Dermis blood vessel endothelial cell (primary cell): Measurements from ENCODE around the gene SMLR1. TPM values are rescaled to one million over a fixed set of nuclear protein-coding genes. Genes with fewer than 3 reads are reported as not detected.
"Not testable (repeated sequence)": the region's sequence is repeated elsewhere in the genome, so short reads cannot be mapped to it uniquely, and the experiment has no call there.

Experiments used
- DNase-seq: peaks from one replicate; pipeline ENCODE4 v3.0.0; 2010
- total RNA-seq: library from RNA; depleted of rRNA; stranded (reverse); fragments of >200 nt; gene quantifications from 2 replicates; pipeline ENCODE4 v1.2.3, GENCODE V29; 2014

Gene SMLR1
- not detected in 2 replicates for total RNA-seq

DNA sequence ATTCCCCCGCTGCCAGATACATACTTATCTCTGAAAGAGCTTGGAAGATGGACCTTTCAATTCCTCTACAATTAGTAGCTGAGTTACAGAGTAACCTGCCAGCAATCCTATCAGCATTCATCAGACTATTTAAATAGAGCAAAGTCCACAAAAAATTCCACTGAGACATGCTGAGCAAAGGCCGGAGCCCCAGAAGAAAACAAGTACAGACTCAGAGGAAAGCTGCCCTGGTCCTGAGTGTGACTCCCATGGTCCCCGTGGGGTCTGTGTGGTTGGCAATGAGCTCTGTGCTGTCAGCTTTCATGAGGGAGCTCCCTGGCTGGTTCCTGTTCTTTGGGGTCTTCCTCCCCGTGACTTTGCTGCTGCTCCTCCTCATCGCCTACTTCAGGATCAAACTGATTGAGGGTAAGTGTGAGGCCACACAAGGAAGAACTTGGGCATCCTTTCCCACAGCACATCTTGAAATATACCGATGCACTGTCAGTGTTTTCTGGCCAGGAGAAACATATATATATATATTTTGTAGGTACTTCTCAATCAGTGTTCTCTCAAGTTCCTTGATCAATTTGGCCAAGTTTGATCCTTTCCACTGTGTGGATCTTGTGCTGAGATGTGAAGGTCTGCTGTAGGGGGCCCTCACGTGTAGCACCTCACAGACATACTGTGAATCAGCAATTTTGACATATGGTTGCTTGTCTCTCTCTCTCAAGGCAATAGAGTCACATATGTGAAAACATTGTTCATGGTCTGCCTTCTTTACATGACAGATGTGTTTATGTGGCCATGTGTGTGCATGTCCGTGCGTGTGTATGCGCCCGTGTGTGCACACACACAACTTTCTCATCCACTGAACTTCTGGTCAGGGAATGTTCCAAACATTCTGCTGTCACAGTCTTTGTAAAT is at the start of gene SMLR1:
Gene SMLR1 (plus strand): TSS at position 160 of the 903 bp plus-strand sequence. CDS start 8 bp downstream, at position 168.
- no peak for DNase-seq

DNA sequence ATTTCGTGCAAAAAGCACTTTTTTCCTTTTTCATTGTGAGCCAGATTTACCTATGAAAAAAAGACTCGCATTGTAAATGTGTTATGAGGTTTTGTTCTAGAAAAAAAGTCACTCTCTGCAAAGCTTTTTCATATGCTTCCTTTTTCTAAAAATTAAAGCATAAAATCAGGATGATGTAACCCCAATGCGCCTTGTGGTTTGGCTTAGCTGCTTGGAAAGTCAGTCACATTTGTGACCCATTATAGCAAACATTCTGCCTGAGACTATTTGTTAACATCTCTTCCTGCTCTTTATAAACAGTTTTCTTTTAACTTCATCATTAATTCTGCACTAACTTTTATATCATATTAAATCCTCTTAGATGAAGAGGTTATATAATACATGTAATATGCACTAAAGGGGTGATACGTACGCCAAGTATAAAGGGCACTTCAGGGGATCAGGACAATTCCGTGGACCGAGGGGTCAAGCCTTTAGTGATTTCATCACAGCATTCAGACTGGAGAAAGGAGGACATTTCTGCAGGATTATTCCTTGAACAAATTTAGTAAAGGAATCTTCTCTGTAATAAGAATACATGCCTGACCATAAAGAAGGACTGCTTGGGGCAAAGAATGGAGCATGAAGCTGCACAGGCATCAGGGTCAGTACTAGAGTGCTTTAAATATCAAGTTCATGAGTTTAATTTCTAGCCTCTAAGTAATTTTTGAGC is 48.1 kb upstream of the SMLR1 start:
- no peak for DNase-seq

DNA sequence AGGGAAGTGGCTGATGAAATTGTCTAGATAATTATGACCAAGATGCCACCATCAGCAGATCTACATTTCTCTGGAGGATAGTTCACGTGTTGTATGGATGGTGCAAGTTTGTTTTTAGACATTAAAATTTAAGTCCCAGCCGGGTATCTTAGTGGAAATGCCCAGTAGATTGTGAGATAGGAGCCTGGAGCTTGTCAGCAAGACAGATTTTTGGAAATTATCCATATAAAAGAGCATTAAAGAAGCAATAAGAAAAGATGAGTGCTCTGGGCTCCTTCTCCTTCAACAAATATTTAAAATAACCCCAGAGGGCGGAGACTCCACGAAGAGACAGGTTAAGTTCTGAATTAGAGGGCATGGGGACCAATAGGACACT is 47.6 kb upstream of the SMLR1 start:
- DNase-seq: no peak

DNA sequence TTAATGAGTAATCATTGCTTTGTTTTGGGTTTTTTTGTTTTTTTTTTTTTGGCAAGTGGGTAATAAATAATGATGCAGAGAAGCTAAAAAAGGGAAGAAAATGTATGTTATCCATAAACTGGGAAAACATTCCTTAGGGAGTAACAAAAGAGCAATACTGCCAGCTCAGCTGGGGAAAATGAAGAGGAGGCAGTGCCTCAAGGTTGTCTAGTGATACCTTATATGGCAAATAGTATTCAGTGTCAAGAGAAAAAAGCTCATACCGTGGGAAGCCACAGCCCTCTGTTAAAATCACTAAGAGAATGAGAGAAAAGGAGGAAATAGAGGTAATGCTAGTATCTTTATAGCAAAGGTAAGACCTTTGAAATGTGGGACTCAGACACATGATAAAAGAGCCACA is 47.1 kb upstream of the SMLR1 start:
- no peak for DNase-seq

GRCh38 chr6:130781557-130781956 is 45.6 kb upstream of the SMLR1 start:
- DNase-seq: no peak

DNA sequence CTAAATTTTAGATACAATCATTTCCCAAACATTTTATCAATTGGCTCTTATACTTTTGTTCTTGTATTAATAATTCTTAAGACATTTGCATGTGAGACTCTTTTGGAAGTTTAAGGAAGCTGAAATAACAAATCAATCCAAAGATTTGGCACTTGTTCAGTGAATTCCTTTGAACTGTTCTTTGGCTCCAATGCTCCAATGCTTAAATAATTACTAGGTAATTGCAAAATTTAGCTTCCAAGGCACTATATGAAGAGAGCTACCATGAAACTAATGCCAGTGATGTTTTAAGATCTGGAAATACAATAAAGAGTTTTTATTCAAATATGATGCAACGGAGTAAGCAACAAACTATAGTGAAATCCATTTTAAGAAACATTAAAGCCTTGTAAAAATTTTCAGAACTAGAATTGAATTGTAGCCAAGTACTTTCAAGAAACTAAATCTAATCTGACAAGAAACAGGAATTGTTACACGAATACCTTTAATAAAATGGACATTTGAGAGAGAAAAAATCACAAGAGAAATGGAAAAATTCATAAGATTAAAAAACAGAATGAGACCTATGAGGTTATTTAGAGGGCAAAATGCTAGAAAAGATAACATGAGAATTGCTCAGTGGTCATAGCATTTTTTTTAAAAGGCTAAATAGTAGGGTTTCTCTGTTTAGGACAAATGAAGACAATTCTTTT is 43.6 kb upstream of the SMLR1 start:
- DNase-seq: peak; percentile 22

DNA sequence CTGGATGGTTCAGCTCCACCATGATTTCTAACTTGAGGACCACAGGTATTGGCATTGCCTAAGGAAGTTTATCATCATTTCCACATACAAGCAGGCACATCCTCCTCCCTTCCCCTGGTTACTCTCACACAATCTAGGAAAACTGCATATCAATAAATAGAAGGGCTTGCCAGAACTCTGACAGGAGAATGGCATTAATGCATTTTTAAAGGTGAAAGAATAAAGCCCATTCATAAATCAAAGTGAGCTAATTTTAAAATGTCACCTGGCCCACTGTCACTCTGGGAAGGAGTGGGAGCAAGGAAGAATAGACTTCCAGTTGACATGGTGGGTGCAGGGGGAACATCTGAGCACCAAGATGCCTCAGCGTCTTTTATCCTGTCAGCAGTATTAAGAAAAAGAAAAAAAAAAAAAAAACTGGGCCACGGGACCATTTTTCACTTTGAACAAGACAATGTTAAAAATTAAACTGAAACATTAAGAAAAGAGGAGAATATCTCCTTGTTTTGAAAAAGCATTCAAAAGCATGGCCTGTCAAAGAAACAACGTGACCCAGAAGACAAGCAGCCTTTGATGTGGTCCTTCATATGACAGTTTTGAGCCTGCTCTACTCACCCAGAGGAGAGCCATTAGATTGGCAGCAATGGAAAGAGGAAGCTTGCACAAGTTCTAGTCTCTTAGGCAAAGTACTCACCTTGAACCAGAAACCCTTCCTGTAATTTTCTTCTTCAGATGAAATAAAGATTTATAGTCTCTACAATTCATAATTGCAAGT is 39.3 kb upstream of the SMLR1 start:
- no peak for DNase-seq

GRCh38 chr6:130788954-130789353 is 38.3 kb upstream of the SMLR1 start:
- DNase-seq: peak; percentile 26

DNA sequence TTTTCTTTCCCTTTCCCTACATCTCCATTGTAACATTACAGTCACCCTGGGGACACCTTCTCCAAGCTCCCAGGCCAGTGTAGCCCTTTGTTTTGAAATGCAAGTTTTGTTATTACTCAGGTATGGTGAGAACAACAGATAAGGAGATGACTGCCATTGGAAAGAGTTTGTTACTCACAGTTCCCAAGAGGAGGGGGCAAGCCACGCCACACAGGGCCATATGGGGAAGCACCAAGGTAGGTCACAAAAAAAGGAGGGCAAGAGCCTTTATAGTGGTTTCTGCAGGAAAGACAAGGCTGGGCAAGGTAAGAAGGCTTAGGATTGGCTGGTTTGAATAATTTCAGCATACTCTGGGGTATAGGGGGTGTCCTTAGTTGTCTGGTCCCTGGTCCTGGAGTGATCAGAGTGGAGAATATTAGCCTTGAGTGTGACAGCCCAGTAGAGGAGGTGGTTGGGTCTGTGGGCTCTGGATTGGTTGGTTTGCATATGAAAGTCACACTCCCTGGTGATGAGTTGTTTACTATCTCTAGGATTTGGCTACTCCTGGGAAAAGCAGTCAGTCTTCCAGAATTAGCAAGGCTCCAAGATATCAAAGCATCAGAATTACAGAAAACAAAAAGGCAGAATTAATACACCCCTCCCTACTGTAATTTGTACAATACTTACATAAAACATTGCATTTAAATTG is 33.1 kb upstream of the SMLR1 start:
- no peak for DNase-seq

GRCh38 chr6:130794738-130795137 is 32.5 kb upstream of the SMLR1 start:
- DNase-seq: no peak

DNA sequence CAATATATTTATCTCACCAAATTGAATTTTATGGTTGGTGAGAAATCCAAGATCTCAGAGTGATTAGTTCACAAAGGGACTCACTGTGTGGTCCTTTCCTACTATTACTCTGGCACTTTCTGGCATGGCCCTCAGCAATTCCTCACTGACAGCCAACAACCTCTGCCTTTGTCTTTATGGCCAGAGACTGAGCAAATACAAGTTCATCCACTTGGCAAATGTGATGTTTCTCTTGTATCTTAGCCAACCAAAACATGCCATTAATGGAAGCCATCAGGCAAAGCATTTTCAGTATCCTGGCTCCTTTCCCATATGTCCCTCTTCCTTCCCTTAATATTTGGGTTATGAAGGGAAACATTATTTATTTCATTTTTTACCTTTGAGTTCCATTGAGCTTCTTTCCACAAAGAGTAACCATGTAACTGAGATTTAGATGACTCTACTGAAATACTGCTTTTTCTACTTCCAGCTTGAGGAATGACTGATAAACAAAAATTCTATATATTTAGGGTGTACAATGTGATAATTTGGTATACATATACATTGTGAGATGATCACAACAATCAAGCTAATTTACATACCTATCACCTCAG is 30.8 kb upstream of the SMLR1 start:
- peak; percentile 89 for DNase-seq

DNA sequence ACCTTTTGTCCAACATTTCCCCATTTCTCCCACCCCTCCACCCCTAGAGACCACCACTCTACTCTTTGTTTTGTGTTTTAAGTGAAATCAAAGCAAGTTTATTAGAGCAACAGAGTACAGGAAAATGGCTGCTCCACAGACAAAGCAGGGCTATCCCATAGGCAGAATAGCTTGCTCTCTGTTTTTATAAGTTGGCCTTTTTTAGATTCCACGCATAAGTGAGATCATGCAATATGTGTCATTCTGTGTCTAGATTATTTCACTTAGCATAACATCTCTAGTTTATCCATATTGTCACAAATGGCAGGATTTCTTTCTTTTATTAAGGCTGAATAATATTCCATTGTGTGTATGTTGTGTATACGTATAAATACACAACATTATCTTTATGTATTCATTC is 30.1 kb upstream of the SMLR1 start:
- DNase-seq: no peak

GRCh38 chr6:130801368-130801767 is 25.8 kb upstream of the SMLR1 start:
- not testable (repeated sequence) for DNase-seq

DNA sequence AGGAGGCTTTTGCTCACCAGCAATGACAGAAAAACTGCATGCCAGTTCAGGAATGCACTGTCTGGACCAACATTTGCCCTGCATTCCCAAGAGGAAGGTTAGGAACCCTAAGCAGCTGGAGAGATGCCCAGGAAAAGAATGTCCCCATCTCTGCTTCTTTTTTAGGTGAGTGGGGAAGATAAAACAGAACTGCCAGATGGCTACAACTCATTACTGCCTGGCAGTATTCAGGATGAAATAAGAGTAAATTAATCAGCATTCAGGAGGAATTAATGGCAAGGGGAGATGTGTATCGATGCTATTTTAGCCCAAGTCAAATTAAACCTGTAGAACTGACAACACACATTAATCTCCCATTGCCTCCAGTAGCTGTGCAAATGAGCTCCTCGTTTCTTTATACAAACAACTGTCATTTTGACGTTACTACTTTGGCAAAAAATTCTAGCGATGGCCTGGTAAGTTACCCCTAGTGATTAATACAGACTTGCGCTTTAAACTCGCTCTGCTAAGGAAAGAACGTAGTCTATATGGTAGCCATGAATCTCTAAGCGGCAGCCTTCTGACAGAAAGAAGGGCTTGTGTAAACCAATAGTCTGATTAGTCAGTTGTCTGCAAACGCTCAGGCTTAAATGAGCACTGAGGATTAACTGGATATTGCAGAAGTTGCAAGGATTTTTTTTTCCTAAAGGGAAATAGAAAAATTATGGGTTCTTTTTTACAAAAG is 16.7 kb upstream of the SMLR1 start:
- no peak for DNase-seq

DNA sequence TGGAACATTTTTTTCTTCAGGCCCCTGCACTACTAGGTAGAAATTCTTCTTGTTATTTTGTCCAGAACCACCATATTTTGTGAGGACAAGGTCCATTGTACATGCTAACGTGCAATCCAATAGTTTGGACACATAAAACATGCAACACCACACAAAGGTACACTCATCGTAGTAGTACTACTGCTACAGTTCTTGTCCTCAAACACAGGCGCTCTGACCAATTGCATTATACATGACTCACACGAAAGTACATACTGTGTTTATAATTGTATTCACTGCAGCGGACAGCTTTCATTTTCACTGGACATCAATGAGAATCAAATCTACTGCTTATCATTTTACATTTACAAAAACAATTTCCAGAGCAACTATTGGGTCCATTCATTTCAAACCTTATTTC is 15.3 kb upstream of the SMLR1 start:
- no peak for DNase-seq

- no peak for DNase-seq
Measured at GRCh38 chr6:130814506-130814905, 12.7 kb upstream of the SMLR1 start.

DNA sequence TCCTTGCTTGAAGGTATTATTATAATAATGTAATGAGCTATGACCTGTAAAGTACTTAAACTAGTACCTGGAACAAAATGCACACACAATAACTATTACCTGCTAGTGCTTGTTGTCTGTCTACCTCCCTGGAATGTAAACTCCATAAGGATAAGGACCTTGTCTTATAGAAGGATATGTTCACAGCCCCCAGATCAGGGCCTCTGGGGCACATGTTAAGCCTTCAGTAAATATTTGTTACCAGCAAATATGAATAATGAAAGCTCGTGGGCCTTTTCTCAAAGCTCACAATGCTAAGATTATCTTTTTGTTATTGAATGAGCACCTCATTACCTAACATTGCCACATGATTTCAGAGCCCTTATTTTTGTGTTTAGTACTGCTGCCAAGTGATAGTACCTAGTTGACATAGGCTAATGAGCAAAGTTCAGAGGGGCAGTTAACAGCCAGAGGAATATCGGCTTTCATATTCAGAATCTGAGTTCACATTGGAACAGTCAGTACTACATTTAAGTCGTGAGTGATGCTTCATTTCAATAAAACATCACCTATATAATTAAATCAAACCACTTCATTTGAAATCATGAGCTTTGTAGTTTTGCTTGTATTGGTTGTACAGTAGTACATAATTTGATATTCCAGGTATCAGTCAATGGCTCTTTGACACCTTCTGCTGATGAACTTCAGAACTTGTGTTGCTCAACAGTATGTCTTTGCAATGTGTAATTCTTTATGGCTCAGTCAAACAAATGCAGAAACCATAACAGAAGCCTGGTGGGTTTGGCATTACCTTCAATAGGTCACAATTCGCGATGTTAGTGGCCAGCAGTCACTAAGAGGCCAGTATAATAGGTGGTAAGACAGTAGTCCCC is 11.8 kb upstream of the SMLR1 start:
- DNase-seq: no peak

GRCh38 chr6:130822736-130823135 is 4.5 kb upstream of the SMLR1 start:
- no peak for DNase-seq

DNA sequence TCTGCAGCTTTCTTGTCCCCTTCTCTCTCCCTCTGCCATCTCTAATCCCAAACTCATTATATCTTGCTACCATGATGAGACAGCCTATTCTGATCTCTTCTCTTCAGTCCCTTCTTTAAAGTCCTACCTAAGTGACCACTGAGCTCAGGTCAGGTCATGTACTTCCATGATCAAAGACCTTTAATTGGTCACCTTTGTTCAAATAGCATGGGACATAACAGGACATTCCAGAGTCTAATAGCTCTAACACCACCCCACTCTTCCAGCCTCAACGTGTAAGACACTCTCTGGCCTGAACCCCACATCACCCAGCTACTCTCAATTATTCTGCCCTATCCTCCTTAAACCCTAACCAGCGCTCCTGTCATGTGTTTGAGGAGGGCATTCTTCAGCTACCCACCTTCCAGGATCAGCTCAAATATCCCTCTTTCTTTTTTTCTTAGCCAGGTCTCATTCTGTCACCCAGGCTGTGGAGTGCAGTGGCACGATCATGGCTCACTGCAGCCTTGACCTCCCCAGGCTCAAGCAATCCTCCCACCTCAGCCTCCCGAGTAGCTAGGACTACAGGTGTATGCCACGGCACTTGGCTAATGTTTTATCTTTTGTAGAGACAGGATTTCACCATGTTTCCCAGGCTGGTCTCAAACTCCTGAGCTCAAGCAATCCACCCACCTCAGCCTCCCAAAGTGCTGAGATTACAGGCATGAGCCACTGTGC is 2.1 kb upstream of the SMLR1 start:
- no peak for DNase-seq
